Measurements from ENCODE around the gene ERC2.

The ERC2 gene

DNA sequence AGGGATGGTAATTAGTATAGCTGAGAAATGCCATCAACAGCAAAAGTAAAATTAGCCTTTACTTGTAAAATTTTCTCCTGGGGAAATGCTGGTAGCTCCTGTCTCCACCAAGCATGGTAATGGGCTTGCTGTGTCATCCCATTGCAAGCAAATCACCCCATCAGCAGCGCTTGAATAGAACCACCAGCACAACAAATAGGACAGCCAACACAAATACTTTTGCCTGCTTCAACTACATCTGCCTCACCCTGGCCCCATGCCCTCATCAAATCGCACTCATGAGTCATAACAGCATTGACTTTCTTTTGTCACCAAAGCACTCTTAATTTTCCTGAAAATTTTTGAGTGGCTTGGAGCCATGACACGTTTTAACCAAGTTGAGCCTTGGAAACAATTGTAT lies 52.6 kb downstream of the ERC2 start:
- TF ChIP-seq, protein P1, sequence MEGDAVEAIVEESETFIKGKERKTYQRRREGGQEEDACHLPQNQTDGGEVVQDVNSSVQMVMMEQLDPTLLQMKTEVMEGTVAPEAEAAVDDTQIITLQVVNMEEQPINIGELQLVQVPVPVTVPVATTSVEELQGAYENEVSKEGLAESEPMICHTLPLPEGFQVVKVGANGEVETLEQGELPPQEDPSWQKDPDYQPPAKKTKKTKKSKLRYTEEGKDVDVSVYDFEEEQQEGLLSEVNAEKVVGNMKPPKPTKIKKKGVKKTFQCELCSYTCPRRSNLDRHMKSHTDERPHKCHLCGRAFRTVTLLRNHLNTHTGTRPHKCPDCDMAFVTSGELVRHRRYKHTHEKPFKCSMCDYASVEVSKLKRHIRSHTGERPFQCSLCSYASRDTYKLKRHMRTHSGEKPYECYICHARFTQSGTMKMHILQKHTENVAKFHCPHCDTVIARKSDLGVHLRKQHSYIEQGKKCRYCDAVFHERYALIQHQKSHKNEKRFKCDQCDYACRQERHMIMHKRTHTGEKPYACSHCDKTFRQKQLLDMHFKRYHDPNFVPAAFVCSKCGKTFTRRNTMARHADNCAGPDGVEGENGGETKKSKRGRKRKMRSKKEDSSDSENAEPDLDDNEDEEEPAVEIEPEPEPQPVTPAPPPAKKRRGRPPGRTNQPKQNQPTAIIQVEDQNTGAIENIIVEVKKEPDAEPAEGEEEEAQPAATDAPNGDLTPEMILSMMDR (IDR thresholded peaks at IDR 0.05; ENCODE audit: control insufficient read depth, extremely low read depth, insufficient read depth): no peak
- no peak for DNase-seq (ENCODE audit: low read depth)
- H3K4me3 ChIP-seq (ENCODE audit: low read depth, low read length): no peak overlapping the region

DNA sequence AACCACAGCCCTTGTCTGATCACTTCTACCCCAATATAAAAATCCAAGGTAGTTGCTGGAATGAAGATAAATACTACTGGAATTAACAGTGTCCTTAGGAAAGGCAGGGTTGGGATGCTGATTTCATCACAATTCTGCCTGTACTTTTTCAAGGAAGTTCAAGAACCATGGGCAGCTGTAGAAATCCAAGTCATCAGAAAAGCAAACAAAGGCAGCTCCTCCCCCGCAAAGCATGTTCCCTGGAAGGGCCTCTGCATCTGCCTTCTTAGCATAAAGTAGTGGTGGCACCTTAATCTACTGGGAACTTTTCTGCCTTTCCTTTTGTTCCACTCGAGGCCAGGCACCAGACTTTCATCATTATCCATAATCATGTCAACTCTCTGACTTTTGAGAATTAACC lies 54.4 kb downstream of the ERC2 start:
- no peak for DNase-seq (ENCODE audit: low read depth)
- TF ChIP-seq, protein P1 (IDR thresholded peaks at IDR 0.05; ENCODE audit: control insufficient read depth, extremely low read depth, insufficient read depth): no peak
- no peak overlapping the region for H3K4me3 ChIP-seq (ENCODE audit: low read depth, low read length)

DNA sequence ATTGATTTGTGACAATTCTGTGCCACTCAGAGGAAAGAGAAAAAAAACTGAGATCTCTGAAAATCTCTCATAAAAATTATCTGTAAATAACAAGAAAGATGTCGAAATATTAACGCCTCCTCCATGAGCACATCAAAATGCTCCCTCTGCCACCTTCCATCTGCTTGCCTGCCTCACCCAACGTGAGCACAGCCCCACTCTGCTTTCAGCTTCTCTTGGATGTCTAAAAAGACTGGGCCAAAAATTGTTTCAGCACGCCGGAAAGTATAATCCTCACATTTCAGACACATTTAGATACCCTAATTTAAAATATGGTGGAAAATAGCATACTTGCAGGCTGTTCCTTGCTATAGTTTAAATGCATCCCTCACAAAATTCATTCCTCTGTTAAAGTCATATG lies 57.1 kb downstream of the ERC2 start:
- H3K4me3 ChIP-seq (ENCODE audit: low read depth, low read length): no peak overlapping the region
- TF ChIP-seq, protein P1 (IDR thresholded peaks at IDR 0.05; ENCODE audit: control insufficient read depth, extremely low read depth, insufficient read depth): no peak
- no peak for DNase-seq (ENCODE audit: low read depth)

DNA sequence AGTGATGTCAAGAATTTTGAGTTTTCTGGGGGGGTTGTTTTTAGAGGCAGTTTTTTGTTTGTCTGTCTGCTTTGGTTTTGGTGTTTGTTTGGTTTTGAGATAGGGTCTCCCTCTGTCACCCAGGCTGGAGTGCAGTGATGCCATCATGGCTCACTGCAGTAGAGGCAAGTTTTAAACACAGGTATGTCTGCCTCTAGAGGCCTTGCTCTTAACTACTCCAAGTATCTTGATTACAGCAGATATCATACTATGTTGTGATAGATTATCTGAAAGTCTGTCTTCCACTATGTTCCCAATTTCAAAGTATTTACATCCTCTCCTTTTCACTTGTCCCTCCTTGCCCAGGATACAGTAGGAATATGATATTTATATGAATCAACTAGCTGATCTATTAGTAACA lies 57.7 kb downstream of the ERC2 start:
- no peak for DNase-seq (ENCODE audit: low read depth)
- TF ChIP-seq, protein P1 (IDR thresholded peaks at IDR 0.05; ENCODE audit: control insufficient read depth, extremely low read depth, insufficient read depth): no peak
- H3K4me3 ChIP-seq (ENCODE audit: low read depth, low read length): no peak overlapping the region

DNA sequence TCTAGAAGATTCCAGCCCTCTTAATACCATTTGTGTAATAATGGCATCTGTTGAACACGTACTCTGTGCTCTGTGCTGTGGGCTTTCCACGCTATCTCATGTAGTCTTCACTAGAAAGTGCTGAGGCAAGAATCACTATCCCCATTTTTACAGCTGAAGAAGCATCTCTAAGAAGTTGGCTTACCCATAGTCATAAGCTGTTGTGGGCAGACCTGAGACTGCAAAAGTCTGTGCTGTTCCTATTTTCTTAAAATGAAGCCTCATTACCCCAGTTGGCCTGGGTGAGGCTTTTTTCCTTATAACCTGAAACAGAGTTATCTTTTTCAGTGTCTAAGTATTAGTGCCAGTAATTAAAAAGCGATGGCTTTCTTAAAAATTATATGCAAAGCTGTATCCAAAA lies 58.5 kb downstream of the ERC2 start:
- TF ChIP-seq, protein P1 (IDR thresholded peaks at IDR 0.05; ENCODE audit: control insufficient read depth, extremely low read depth, insufficient read depth): no peak

DNA sequence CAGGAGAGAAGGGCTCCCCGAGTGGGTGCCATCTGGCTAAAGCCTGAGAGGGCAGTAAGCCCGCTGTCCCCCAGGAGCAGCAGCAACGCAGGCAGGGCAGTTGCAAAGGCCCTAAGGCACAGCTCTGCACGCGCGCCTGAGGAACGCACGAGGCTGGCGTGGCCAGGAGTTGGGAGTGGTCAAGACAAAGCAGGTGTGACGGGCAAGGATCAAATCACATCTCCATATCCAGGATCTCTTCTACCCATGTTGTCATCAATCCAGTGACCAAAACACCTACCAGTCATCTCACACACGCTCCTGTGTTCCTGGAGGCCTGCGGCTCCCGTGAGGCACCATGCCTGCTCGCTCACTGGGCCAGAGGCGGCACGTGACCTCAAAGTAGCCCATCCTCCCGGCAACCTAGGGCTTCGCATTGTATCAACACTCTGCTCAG lies 59.5 kb downstream of the ERC2 start:
- TF ChIP-seq, protein P1 (IDR thresholded peaks at IDR 0.05; ENCODE audit: control insufficient read depth, extremely low read depth, insufficient read depth): no peak
- no peak for DNase-seq (ENCODE audit: low read depth)
- no peak overlapping the region for H3K4me3 ChIP-seq (ENCODE audit: low read depth, low read length)

More for the DNA sequence above, 58.5 kb downstream of the ERC2 start:
- DNase-seq (ENCODE audit: low read depth): no peak
- H3K4me3 ChIP-seq (ENCODE audit: low read depth, low read length): no peak overlapping the region

DNA sequence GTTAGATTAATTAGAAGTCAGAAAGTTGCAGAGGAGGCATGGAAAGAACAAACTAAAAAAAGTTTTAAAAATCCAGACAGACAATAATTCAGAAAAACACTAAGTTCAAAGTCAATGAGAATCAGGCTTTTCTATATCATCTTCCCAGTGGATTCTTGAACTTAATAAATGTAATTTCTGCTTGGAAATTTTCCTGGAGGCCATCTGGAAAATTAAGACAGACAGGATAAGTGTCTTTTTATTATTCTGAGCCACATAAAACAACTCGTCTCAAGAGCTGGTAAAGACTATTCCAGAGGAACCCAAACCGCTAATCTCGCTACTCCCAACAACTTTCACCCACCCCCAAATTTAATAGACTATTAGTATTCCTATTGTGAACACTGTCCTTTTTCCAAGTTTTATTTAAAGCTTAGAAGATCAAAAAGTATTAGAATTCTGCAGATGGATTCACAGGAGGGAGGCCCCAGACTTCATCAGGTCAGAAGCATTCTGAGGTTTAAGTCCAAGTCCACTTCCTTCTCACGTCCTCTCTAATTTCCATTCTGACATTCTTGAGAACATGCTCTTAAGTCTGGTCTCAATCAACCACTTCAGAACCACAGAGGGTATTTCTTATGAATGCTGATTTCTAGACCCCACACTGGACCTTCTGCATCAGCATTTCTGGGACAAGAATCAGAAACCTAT lies 61.3 kb downstream of the ERC2 start:
- TF ChIP-seq, protein P1 (IDR thresholded peaks at IDR 0.05; ENCODE audit: control insufficient read depth, extremely low read depth, insufficient read depth): no peak
- no peak overlapping the region for H3K4me3 ChIP-seq (ENCODE audit: low read depth, low read length)
- no peak for DNase-seq (ENCODE audit: low read depth)

Measured in LNCaP clone FGC (cell line).